NCI-H1694 (cell line): ENCODE results near the gene KCNK3.
A peak's percentile ranks its signal among the peaks of the same experiment; 100 is the strongest.

Experiments used
- DNase-seq: peaks from one replicate; lab custom pipeline; 2025; lab: John Stamatoyannopoulos, UW

The KCNK3 gene

DNA sequence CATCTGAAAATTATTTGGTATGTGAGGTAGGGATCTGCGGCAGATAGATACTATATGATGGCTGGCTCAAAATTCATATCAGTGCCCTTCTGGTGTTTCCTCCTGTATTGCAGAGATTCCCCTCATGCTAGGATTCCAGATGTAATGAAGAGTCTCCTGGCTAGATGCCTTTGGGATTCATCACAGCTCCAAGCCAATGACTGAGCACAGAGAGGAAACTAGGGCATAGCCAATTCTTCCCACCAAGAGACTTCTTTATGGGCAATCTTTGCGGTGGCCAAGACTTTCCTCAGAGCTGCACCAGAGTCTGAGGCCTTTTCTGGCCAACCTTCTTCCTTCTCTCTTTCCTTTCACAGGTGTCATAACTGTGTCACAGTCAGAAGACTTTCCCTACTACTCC, 25.9 kb upstream of the KCNK3 start:
- no peak for DNase-seq

DNA sequence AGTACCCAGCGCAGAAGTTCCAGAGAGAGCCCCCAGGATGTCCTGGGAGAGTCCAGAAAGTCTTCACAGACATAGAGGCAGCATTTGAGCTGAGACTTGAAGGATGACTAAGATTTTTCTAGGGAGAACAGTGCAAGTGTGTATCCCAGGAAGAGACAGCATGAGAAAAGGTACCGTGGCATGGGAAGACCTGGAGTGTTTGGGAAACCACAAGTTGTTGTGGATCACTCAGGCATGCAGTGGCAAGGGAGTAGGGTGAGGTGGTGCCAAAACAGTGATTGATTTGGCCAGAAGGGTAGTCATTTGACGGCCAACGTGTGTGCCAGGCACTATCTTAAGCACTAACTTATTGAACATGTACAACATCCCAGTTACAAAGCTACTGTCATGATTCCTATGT, 24.5 kb upstream of the KCNK3 start:
- no peak for DNase-seq

DNA sequence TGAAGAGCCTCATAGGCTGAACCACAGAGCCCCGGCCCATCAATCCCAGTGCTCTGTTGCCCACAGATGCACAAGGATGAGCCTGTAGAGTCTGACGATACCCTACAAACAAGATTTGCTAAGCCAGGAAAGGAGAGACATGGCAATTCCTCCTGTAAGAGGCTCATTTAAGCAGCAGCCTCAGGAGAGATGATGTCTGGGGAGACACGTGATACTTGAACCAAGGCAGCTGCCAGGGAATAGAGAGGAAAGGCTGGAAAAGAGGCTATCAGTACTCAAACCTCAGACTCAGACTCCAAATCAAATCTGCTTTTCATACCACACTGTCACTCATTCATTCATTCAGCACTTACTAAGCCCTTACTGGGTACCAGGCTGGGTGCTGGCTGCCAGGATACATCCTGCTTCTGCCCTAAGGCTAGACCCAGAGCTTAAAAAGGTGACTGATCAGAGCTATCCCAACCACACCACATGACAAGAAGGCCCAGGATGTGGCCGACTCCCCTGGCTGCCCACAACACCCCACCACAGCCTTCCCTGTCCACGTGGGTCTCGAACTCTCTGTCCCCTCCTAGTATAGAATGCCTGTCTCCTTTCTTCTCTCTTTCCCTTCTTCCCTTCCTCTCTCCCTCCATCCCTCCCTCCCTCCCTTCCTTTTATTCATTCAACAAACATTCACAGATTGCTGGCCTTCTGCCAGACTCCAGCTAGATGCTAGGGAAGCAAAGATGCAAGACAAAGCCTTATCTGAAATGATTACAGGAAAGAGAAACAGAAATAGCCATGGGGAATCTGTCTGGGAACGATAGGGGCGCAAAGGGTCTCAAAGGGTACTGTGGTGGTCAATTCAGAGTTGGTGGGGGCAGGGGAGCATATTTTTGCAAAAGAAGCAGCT, 23.4 kb upstream of the KCNK3 start:
- no peak for DNase-seq

DNA sequence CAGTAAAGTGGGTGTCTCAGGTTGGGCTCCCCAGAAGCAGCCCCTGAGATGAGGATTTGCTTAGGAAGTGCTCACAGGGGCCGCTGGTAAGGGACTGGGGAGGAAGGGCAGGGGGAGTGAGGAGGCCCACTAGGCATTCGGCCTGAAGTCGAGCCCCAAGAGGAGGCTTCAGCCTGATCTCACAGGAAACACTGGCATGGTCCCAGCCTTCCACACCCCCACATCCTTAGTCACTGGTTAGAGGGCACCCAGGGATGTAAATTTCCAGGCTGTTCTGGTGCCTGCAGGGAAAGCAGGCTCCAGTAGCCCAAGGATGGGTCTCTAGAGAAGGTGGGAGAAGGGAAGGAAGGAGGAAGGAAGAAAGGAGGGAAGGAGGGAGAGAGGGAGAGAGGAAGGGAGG, 22.4 kb upstream of the KCNK3 start:
- no peak for DNase-seq

DNA sequence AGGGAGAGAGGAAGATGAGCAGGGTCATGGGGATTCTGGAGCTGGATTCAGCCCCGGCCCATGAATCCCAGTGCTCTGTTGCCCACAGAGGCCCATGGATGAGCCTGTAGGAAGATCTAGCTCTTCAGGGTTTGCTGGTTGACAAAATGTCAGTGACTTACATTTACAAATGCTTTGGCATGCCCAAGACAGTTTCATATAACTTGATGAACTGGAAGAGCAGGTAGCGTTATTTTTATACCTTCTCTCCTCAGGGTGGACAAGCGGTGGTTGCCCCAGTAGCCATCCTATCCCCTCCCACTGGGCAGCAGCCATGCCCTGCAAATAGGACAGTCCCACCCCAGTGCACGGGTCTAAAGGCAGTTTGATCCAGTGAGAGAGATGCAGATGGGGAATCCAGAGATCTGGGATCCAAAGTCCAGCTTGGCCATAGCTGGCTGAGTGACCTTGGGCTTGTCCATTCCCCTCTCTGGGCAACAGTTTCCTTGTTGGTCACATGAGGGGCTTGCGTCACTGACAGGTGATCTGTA, 21.5 kb upstream of the KCNK3 start:
- DNase-seq: no peak

DNA sequence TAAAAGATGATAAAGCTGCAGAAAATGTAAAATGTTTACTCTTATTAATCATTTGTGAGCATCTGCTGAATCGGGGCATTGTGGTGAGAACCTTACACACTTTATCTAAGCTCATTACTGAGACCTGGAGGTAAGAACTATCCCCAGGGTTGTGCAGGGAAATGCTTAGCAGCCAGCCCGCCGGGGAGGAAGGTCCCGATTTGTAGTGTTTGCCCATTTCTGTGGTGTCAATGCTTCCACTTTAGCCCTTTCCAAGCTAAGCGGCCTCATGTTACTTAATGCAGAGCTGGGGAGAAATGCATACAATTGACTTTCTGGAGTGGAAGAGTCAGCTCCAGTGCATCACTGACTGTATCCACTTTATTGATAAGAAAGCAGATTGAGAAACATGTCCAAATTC, 20.8 kb upstream of the KCNK3 start:
- no peak for DNase-seq

DNA sequence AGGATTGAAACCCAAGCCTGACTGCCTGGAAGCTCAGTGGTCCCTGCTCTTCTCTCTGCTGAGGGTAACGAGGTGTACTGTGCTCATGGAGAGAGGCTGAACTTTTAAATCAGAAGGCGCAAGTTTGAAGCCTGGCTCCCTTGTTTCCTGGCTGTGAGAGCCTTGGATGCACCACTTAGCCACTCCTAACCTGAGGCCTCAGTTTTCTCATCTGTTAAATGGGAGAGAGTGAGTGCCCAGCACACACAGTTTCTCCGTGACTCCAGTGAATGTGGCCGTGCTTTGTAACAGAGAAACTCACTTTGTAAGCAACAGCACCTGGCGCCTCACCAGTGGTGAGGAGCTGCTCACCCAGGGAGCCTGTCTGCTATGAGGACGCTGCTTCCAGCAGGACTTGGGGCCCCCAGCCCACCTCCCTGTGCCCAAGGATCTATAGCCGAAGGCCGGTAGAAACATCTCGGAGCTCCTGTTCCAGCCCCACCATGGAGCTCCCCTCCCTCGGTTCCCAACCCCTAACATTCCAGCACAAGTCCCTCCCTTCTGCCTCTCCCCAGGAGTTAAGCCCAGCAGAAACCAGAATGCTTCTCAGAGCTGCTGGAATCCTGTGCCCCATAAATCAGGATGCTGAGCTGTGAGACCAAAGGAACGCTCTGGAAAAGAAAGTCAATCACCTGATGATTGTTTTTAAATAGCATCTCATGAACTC, 20.3 kb upstream of the KCNK3 start:
- no peak for DNase-seq

DNA sequence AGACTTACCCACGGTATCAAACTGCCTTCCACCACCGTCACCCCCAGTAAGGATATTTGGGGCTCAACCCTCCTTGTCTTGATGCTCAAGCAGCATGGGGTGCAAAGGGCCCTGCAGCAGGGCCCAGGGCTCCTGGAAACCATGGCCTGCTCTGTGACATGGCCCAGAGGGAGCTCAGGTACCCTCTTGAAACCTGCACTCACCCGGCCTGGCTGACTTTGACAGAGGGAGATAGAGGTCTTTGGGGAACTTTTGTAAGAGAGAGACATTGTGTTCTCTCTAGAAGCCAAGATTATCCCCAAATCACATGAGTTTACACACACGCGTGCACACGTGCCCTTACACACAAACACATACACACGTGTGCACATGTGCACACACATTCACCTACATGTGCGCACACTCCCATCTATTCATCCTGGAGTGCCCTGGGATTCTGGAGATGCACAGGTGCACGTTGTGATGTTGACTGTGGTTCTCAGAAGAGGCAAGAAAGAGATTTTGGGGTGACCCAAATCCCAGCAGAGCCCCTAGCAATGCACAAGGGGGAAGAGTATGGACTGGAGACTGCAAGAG, 19.6 kb upstream of the KCNK3 start:
- DNase-seq: no peak

DNA sequence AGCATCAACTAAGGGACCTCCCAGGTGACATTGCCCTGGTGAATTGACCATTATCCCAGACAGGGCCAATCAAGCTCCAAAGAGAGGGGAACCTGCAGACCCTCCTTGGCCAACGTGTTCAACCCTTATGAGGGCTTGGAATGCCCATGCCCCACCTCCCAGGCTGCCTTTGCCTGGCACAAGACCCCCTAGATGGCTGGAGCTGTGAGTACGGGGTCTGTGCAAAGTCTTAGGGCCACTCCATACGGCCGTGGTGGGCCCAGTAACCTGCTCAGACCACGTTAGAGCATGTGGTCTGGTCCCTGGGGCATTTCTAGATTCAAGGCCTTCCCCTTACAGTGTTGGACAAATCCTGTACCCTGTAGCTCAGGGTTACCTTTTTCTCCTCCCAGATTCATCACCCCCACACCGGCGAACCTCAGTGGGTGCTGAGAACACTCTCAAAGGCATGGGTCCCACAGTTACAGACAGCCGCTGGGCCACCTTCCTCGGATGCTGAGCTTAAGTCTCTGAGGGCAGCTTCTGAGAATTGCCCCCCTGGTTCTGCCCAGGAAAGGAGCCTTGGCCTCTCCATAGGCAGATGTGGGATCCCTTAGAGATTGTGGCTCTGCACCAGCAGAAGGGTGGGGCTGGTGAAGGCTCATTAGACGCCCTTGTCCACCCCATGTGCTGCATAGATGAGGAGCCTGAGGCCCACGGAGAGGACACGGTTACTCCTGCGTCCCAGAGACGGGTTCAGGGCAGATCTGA, 18.3 kb upstream of the KCNK3 start:
- no peak for DNase-seq

DNA sequence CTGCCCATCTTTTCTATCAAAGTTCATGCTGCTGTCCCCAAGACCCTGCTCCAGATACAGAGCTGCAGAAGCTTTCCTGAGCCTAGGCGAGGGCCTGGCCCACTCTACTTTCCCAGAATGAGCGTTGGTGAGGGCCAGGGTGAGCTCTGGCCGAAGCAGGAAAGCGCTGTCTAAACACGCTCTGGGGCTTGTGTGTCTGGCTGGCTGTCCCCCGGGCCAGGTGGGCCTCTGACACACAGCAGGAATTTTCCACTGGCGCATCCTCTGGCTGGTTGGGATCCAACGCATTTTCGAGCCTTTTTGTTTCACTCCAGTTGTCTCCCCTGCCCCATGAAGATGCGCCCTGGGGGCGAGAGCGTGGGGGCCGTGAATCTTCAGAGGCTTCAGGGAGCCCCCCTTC, 17.8 kb upstream of the KCNK3 start:
- DNase-seq: no peak

DNA sequence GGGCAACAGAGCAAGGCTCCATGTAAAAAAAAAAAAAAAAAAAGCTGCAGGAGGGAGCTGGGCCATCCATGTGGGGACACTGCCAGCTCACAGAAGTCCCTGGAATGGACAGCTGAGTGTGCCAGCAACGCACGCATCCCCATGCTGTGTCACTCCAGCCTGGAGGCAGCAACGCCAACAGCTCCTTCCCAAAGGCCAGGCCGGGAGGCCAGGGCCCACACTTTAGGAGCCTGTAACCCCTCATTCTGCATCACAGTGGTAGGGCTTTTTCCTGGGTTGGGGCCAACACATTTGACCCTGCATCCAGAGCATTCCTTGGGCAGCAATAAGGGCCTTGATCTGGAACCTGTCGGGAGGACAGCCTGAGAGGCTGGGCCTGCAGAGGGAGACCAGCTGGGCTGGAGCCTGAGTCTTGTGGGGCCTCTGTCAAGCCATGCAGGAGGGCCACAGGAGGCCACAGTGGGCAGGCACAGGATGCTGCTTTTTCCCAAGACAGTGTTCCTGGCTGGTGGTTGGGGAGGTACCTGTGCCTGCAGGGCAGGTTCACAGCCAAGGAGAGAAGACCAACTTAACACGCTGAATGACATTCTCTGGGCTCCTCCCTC, 16.8 kb upstream of the KCNK3 start:
- no peak for DNase-seq

DNA sequence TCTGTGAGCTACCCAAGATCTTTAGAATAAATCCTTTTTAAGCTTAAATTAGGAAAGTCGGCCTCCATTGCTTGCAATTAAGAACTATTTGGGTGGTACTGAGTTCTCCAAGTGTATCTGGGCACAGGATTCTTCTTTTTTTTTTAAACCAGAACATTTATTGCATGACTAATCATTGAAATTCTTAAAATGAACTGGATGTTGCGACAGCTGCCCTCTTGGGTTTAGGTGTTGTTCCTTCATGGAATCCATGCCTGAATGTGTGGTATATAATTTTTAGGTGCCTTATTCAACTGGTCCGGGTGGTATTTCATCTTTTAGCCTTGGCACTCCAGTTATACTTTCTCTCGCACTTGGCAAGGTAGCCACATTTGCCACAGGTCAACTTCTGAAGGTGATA, 14.5 kb upstream of the KCNK3 start:
- no peak for DNase-seq

DNA sequence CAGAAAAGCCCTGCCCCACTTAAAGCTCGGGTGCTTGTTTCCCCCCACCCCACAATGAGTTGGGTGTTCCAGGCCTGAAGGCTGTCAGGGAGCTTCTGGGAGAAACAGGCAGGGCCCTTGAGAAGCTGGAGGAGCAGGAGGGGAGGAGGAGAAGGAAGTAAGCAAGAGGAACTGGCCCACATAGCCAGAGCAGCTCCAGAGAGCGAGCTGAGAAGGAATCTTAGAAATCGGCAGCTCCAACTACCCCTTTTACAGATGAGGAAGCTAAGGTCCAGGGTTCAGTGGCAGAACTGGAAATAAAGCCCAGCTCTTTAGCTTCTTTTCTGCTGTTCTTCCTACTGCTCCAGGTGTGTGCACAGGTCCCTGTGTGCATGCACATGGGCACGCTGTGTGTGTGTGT, 12.7 kb upstream of the KCNK3 start:
- DNase-seq: no peak

DNA sequence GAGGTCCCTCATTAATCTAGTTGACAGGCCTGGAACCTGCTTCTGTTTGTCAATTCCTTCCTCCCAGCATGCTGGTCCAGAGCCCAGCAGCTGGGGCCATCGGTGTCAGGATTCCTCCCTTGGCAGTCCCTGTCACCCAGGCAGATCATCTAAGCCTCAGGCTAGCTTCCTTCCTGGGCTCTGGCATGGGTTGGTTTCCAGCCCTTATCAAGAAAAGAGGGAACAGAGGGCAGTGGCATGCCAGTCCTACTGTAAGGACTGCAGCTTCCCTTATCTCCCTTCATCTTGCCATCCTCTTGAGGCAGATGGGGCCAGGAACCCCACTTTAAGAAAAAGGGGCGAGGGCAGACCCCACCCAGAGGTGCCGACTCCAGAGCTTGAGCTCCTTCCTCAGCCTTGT, 10.9 kb upstream of the KCNK3 start:
- no peak for DNase-seq

DNA sequence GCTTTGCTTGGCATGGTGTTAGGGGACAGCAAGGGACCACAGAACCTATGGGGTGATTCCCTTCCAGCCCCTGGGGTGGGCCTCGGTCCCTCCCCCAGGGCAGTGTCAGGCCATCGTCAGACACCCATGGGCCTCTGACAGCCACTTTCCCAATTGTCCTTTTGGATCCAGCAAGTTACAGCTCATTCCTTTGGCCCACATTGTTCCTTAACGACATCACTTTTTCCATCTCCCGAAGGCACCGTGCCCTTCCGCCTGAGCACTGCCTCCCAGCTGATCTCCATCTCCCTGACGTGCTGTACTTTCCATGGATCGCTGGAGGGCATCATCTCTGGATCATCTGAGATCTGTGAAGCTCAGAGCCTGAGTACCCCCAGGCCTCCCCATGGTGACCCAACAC, 10.4 kb upstream of the KCNK3 start:
- no peak for DNase-seq

DNA sequence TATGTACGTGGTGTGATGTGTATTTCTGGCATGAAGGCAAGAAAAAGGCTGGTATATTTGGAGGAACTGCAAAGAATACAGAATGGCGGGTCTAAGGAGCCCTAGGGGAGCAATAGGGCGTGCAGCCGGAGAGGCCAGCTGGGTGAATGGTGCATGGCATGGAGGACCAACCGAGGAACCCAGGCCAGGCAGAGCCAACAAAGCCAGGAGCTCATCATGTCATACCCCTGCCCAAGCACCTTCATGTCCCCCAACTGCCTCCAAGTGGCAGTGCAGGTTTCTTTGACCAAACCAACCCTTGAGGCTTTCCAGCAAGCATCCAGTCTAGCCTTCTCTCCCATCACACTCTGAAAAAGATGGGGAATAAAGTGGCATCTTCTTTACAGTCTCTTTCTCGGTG, 8.9 kb upstream of the KCNK3 start:
- DNase-seq: no peak

DNA sequence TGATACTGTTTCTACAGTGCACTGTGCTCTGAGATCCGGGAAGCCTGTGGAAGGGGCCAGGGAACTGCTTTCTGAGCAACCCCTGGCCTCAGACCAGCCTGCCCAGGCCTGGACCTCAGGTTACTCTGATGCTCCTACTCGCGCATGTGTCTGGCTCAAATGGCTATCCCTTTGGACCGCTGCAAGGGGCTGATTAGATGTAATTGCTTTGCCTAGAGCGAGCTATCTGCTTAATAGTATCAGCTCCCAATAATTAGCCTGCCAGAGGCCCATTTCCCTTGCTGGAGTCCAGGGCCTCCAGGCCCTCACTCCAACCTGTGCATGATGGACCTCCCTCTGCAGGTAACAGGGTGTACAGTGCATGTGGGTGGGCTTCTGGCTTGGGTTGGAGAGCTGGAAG, 7.2 kb upstream of the KCNK3 start:
- DNase-seq: no peak

DNA sequence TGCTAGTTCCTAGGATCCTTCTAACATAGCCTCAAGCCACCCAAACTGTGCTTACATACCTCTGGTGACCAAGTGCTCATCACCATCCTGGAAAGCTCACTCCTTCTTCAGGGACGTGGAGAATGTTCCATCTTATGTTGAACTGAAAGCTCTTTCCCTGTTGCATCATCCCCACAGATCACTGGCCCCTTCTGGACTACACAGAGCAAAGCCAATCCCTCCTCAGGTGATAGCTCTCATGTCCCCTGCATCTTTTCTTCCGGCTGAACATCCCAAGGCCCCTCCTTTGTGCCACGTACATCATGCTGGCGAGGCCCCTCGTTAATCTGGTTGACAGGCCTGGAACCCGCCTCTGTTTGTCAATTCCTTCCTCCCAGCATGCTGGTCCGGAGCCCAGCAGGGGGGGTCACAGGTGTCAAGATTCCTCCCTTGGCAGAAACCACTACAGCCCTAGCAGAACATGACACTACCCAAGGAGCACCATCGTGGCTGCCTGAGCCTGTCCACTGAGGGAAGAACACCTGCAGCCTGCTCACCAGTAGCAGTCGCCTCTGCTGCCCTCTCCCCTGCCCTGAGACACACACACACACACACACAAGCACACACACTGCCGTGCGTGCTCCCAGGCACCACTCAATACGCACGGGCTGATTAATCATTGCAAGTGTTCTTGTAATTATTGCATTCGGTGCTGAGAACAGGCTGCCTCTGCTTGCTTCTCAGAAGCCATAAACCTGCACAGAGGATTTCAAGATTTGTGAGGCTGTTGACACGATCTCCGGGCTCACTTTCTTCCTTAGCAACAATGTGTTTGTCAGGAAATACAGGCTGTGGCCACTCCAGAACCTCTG, 6.3 kb upstream of the KCNK3 start:
- no peak for DNase-seq

DNA sequence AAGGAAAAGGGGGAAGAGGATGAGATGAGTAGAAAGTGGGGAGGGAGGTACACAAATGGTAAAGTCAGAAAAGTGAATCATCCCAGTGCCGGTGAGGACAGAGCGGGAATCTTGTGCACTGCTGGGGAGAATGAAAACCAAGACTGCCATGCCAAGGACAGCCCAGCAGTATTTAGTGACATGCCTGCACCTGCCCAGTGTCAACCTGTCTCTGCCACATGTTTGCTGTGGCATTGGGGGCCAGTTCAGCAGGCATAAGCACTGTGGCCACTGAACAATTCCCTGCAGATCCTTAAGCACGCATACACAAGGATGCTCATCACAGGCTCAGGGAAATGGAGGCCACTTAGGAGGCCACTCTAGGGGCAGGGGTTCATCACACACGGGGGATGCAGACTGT, 5.2 kb upstream of the KCNK3 start:
- peak; percentile 30 for DNase-seq

DNA sequence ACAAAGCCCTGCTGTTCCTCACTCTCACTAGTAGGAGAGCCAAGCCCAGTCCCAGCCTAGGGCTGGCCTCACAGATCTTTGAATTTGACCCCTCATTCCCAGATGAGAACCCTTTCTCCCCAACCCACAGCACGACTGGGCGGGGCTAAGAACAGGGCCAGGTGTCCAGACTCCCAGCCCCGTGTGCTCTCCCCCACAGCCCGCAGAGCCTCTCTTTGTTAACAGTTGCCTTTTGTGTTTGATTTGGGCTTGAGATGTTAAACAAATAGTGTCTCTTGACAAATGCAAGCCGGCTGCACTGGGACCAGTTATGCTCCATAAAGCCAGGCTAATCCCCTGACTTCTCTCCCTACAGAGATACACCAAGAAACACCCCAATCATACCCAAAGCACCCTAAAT, 4.7 kb upstream of the KCNK3 start:
- DNase-seq: no peak

DNA sequence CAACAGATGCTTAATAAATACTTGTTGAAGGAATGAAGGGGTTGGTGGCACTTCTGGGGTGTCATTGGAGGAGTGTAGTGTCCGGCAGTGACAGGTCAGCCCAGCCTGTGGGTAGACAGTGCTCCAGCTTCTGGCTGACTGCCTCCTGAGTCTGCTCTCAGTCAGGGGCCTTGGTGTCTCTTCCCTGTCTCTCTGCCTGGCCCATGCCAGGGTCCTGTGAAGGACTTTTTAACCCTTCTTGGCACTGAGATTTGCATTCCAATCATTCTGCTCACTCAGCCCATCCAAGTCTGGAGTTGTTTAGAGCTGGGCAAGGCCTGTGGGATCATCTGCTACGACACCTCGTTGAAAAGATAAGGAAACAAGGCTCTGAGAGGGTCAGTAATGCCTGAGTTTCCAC, 1.4 kb upstream of the KCNK3 start:
- DNase-seq: no peak
